Heart left ventricle (tissue), 13 donors: ENCODE data around the gene PLPP3.
"Not testable (repeated sequence)": the region's sequence is repeated elsewhere in the genome, so short reads cannot be mapped to it uniquely, and the experiment has no call there.

Experiments used
- POLR2A ChIP-seq, 2 donors: fragments of 450-650 bp; IDR thresholded peaks; one replicate each; pipeline ENCODE4 v1.6.1; 2017; ENCODE audit warnings: antibody characterized with exemption in 2 of 2, mild to moderate bottlenecking in 2 of 2, moderate library complexity in 2 of 2
- TF ChIP-seq, protein P1 (sequence below), 12 donors: fragments of 200-600 bp; sonication (generic) in 4 of 12; IDR thresholded peaks; one replicate each; pipeline versions ENCODE4 v1.5.0 to v1.8.0; 2018 to 2022; ENCODE audit warnings: antibody characterized with exemption in 12 of 12, mild to moderate bottlenecking in 5 of 12
- donor health status: ischemic (EF 13 %, LVEDD 7.1; RV severe dilation, severe dysfunction).
- donor health status: DM: no; HTN: yes; CAD: no.
- donor health status: DM: no; HTN: no; CAD: no.
- donor health status: ischemic (EF 25% LVEDD 6.9; RV normal size, moderate dysfunction).
- donor health status: ischemic (EF 25% LVEDD 5.7; RV mildly dilated, moderate dysfunction).
- donor health status: ischemic (EF 35%, LVEDD 5.7; RV mildly dilated, moderate dysfunction).
- donor health status: nonischemic (EF 11% LVEDD 7.7; RV severe dilation, severe dysfunction).
- donor health status: DM: yes; HTN: yes; CAD: no.
- donor health status: PGD.
- donor health status: ischemic (EF 29% LVEDD 5.4; RV normal size, mild dysfunction).
- donor health status: nonischemic (EF 23%, LVEDD 6.1; RV moderate dilation, normal function).

DNA sequence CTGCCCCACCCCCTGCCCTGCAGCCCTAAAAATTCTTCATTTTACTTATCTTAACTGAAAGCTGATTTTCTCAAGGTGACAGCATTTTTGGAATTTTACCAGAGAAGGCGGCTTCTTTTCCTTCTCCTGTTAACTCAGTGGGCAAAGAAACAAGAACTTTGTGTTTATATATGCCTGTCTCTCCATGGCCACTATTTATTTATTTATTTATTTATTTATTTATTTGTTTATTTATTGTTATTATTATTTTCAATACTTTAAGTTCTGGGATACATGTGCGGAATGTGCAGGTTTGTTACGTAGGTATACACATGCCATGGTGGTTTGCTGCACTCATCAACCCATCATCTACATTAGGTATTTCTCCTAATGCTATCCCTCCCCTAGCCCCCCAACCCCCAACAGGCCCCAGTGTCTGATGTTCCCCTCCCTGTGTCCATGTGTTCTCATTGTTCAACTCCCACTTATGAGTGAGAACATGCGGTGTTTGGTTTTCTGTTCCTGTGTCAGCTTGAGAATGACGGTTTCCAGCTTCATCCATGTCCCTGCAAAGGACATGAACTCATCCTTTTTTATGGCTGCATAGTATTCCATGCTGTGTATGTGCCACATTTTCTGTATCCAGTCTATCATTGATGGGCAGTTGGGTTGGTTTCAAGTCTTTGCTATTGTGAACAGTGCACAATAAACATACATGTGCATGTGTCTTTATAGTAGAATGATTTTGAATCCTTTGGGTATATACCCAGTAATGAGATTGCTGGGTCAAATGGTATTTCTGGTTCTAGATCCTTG is 16.2 kb upstream of the PLPP3 start:
- TF ChIP-seq, protein P1, sequence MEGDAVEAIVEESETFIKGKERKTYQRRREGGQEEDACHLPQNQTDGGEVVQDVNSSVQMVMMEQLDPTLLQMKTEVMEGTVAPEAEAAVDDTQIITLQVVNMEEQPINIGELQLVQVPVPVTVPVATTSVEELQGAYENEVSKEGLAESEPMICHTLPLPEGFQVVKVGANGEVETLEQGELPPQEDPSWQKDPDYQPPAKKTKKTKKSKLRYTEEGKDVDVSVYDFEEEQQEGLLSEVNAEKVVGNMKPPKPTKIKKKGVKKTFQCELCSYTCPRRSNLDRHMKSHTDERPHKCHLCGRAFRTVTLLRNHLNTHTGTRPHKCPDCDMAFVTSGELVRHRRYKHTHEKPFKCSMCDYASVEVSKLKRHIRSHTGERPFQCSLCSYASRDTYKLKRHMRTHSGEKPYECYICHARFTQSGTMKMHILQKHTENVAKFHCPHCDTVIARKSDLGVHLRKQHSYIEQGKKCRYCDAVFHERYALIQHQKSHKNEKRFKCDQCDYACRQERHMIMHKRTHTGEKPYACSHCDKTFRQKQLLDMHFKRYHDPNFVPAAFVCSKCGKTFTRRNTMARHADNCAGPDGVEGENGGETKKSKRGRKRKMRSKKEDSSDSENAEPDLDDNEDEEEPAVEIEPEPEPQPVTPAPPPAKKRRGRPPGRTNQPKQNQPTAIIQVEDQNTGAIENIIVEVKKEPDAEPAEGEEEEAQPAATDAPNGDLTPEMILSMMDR (IDR thresholded peaks at IDR 0.05): not testable (repeated sequence)
- not testable (repeated sequence) for TF ChIP-seq POLR2A (IDR thresholded peaks at IDR 0.05)
